ENCODE measurements around the gene SOX10.

SOX10 gene

DNA sequence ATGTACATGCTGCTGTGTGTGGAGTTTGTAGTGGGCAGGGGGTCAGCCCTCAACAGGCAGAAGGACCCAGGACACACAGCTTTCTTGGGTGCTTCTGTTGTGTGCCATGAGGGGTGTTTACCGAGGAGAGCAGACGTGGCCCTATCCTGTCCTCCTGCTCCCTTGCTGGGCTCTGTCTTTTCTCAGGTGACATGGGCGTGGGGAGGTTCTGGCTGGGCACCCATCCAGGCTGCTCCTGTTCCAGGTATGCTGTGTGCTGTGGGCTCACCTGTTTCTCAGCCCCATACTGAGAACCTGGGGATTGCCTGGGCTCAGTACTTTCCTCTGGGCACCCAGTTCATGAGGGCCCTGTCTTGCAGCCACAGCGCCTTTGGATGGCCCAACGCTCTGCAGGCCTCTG lies 55.0 kb downstream of the SOX10 start:
- DNase-seq = no peak

DNA sequence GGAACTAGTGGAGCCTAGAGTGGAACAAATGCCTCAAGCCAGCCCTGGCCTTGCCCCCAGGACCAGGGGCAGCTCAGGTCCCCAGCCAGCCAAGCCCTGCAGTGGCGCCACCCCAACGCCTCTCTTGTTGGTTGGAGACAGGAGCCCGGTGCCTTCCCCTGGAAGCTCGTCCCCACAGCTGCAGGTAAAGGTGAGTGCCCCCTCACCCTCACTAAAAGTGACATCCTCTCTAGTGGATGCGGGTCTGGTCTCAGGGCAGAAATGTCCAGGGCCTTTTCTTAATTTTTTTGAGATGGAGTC lies 56.8 kb downstream of the SOX10 start:
- no peak for DNase-seq

DNA sequence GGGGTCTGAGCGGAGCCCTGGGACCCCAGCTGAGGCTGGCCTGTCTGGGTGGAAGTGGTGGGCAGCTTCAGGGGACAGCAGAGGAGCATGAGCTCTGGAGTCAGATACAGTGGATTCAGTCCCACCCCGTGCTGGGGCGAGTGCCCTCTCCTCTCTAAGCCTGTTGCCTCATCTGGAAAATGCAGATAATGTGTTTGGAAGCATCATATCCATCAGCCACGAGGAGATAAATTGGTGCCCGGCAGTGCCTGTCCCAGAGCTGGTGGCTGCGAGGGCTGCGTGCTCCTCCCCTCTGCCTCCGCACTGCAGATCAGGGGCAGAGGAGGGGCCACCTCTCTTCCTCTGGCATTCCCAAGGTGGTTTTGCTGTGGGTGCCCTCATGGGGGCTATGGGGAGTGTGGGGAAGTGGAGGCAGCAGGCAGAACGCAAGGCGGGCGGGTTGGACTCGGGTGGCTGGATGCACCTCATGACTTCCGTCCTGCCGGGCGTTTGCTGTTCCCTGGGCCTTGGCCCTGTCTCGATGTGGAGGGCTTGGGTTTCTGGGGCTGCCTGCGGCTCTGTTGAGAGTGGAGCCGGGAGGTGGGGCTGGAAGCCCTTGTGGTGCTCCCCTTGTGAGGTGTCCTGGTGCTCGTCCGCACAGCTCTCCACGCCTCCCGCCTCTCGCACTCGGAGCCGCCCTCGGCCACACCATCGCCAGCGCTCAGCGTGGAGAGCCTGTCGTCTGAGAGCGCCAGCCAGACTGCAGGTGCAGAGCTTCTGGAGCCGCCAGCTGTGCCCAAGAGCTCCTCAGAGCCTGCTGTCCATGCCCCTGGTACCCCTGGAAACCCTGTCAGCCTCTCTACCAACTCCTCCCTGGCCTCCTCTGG lies 57.4 kb downstream of the SOX10 start:
- no peak for DNase-seq

DNA sequence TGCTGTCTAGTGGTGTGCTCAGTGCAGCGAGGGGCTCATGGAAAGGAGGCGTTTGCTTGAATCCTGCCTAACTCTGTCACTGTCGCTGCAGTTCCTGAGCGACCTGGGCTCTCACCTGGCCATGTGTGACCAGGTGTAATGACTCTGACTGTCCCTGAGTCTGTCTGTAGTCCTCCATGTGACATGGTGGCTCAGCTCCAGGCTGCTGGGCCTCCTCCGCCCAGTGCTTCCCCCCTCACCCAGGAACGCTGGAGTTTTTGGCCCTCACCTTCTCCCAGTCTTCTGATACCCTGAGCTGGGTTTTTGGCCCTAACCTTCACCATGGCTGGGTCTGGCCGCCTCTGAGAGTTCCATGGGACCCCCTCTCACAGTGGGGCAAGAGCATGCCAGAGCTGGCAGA lies 58.0 kb downstream of the SOX10 start:
- DNase-seq = no peak

DNA sequence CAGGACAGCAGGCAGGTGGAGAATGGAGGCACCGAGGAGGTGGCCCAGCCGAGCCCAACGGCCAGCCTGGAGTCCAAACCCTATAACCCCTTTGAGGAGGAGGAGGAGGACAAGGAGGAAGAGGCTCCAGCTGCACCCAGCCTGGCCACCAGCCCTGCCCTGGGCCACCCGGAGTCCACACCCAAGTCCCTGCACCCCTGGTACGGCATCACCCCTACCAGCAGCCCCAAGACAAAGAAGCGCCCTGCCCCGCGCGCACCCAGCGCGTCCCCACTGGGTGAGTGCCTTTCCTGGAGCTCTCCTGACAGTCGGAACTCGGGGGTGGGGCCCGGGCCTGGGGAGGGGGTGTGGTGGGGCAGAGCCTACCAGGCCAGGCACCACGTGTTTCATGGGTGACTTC lies 58.6 kb downstream of the SOX10 start:
- DNase-seq = no peak

DNA sequence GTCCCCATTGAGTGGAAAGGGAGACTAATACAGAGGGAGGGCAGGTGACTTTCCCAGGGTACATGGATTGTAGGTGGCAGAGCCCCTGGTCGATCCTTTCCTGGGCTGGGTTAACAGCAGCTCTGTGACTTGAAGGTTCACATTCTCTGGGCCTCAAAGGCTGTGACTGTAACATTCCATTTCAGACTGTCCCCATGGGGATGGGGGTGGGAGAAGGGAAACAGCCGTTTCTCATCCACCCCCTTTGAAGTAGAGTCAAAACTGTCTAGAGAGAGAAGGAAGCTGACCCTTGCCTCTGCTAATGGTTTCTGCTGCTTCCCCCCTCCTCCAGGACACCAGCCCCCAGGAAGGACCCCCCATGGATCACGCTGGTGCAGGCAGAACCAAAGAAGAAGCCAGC lies 59.0 kb downstream of the SOX10 start:
- no peak for DNase-seq

- no peak for DNase-seq
These were observed 59.8 kb downstream of the SOX10 start for GRCh38 chr22:37924386-37925065.

GRCh38 chr22:37923927-37924326 lies 60.4 kb downstream of the SOX10 start:
- DNase-seq = no peak

All from NCI-H446 (cell line).